COLO829 (cell line): ENCODE results near the gene DCAF10.
"Not testable (repeated sequence)": the region's sequence is repeated elsewhere in the genome, so short reads cannot be mapped to it uniquely, and the experiment has no call there.

Experiments
- DNase-seq: peaks from one replicate; pipeline ENCODE4 v3.0.0; 2012; ENCODE audit warnings: low spot score

Gene DCAF10

GRCh38 chr9:37909326-37909725 lies 108.7 kb downstream of the DCAF10 start:
- DNase-seq: no peak

- not testable (repeated sequence) for DNase-seq
Observed at GRCh38 chr9:37909836-37910235, 109.2 kb downstream of the DCAF10 start.

GRCh38 chr9:37910271-37910670 lies 109.7 kb downstream of the DCAF10 start:
- DNase-seq: no peak

- DNase-seq: no peak
Observed at GRCh38 chr9:37911271-37911681, 110.7 kb downstream of the DCAF10 start.

GRCh38 chr9:37913480-37914153 lies 113.0 kb downstream of the DCAF10 start:
- peak; percentile 82 for DNase-seq

- DNase-seq: no peak
Observed at GRCh38 chr9:37914154-37914551, 113.6 kb downstream of the DCAF10 start.

GRCh38 chr9:37914701-37915358 lies 114.2 kb downstream of the DCAF10 start:
- no peak for DNase-seq

- DNase-seq: no peak
Observed at GRCh38 chr9:37915911-37916470, 115.4 kb downstream of the DCAF10 start.

GRCh38 chr9:37916471-37917312 lies 116.1 kb downstream of the DCAF10 start:
- DNase-seq: no peak
